Neural cell (in vitro differentiated cells): Measurements from ENCODE around the gene SLC36A3. TPM values are rescaled to one million over a fixed set of nuclear protein-coding genes. Genes with fewer than 3 reads are reported as not detected.
A peak's percentile ranks its signal among the peaks of the same experiment; 100 is the strongest.

Source experiments
- H2AFZ ChIP-seq: fragments of 200-600, 300-800 bp; sonication (generic), shearing (Covaris generic); 2 replicates; pipeline ENCODE4 v1.6.0; 2014; ENCODE audit warnings: low read depth, mild to moderate bottlenecking, antibody characterized with exemption, low read length, moderate library complexity
- H3F3A ChIP-seq: fragments of 200-600 bp; shearing (Covaris generic); 2 replicates; pipeline ENCODE4 v1.6.1; 2016; ENCODE audit warnings: mild to moderate bottlenecking, moderate library complexity, mixed read lengths, antibody characterized with exemption, low read length; ENCODE audit not compliant: insufficient read depth, poor library complexity, severe bottlenecking
- H3K27ac ChIP-seq: fragments of 200-600, 300-800 bp; sonication (generic), shearing (Covaris generic); 2 replicates; pipeline ENCODE4 v1.5.1; 2014; ENCODE audit warnings: mild to moderate bottlenecking, low read length, moderate library complexity
- H3K27me3 ChIP-seq: fragments of 300-800, 200-600 bp; sonication (generic), shearing (Covaris generic); 2 replicates; pipeline ENCODE4 v1.6.0; 2014; ENCODE audit warnings: mild to moderate bottlenecking, low read depth, low read length, moderate library complexity; ENCODE audit not compliant: insufficient read depth
- H3K36me3 ChIP-seq: fragments of 300-800, 200-600 bp; sonication (generic), shearing (Covaris generic); 2 replicates; pipeline ENCODE4 v1.5.1; 2014; ENCODE audit warnings: mild to moderate bottlenecking, antibody characterized with exemption, low read length, moderate library complexity; ENCODE audit not compliant: insufficient read depth
- H3K4me2 ChIP-seq: fragments of 300-800, 200-600 bp; sonication (generic), shearing (Covaris generic); 2 replicates; pipeline ENCODE4 v1.6.0; 2014; ENCODE audit warnings: mild to moderate bottlenecking, low read length
- H3K4me3 ChIP-seq: fragments of 300-800, 200-600 bp; sonication (generic), shearing (Covaris generic); 2 replicates; pipeline ENCODE4 v1.5.1; 2014; ENCODE audit warnings: mild to moderate bottlenecking, low read length, moderate library complexity
- H3K79me2 ChIP-seq: fragments of 200-600 bp; shearing (Covaris generic); replicated peaks from 2 replicates; pipeline ENCODE4 v1.6.0; 2014; ENCODE audit warnings: mild to moderate bottlenecking, low read length, moderate library complexity; ENCODE audit not compliant: insufficient read depth
- H3K9ac ChIP-seq: fragments of 300-800, 200-600 bp; sonication (generic), shearing (Covaris generic); 2 replicates; pipeline ENCODE4 v1.6.1; 2016; ENCODE audit warnings: mild to moderate bottlenecking, low read length, mixed read lengths
- H3K9me2 ChIP-seq: fragments of 200-600 bp; shearing (Covaris generic); 2 replicates; pipeline ENCODE4 v1.6.1; 2016; ENCODE audit warnings: mild to moderate bottlenecking, low read length, mixed read lengths; ENCODE audit not compliant: insufficient read depth
- H3K9me3 ChIP-seq: fragments of 200-600, 300-800 bp; sonication (generic), shearing (Covaris generic); 2 replicates; pipeline ENCODE4 v1.6.1; 2016; ENCODE audit warnings: mild to moderate bottlenecking, mixed run types, low read length, moderate library complexity, mixed read lengths
- H4K20me1 ChIP-seq: fragments of 200-600 bp; shearing (Covaris generic); 2 replicates; pipeline ENCODE4 v1.6.1; 2016; ENCODE audit warnings: mild to moderate bottlenecking, mixed run types; ENCODE audit not compliant: insufficient read depth
- CTCF ChIP-seq: fragments of 450-650 bp; IDR thresholded peaks from 2 replicates; pipeline ENCODE4 v1.5.1; 2014; ENCODE audit warnings: antibody characterized with exemption, mild to moderate bottlenecking, moderate library complexity; ENCODE audit not compliant: poor library complexity, severe bottlenecking
- EP300 ChIP-seq: fragments of 450-650 bp; conservative IDR thresholded peaks from 2 replicates; pipeline ENCODE4 v1.6.1; 2014; ENCODE audit warnings: antibody characterized with exemption, mild to moderate bottlenecking, moderate library complexity; ENCODE audit not compliant: poor library complexity, severe bottlenecking
- EZH2 ChIP-seq: fragments of 200-600, 300-800 bp; shearing (Covaris generic), sonication (generic); IDR thresholded peaks from 2 replicates; pipeline ENCODE4 v1.6.1; 2014; ENCODE audit warnings: antibody characterized with exemption, low read length, borderline replicate concordance, mild to moderate bottlenecking; ENCODE audit not compliant: insufficient read depth, poor library complexity, severe bottlenecking
- POLR2AphosphoS5 ChIP-seq: IDR thresholded peaks from 2 replicates; pipeline ENCODE4 v1.6.1; 2012
- RAD21 ChIP-seq: fragments of 450-650 bp; conservative IDR thresholded peaks from 2 replicates; pipeline ENCODE4 v1.6.1; 2014; ENCODE audit warnings: antibody characterized with exemption, mild to moderate bottlenecking, moderate library complexity
- REST ChIP-seq: IDR thresholded peaks from 2 replicates; pipeline ENCODE4 v1.6.1; 2012; ENCODE audit warnings: borderline replicate concordance
- SMC3 ChIP-seq: fragments of 450-650 bp; conservative IDR thresholded peaks from 2 replicates; pipeline ENCODE4 v1.6.1; 2014; ENCODE audit warnings: antibody characterized with exemption, mild to moderate bottlenecking, moderate library complexity; ENCODE audit not compliant: poor library complexity
- TAF1 ChIP-seq: IDR thresholded peaks from 2 replicates; pipeline ENCODE4 v1.6.1; 2012; ENCODE audit warnings: low read depth
- polyA plus RNA-seq: library from polyadenylated mRNA; depleted of rRNA; stranded (reverse); fragments of >200 nt; gene quantifications from 2 replicates; pipeline ENCODE4 v1.2.3, GENCODE V29; 2014

Gene SLC36A3
- polyA plus RNA-seq, 1 donor from 2014 or later = not detected

- Histone ChIP-seq H3K27me3 (no peaks in the 10 kb centered on the region), H4K20me1 (no peaks in the 10 kb centered on the region), H3K79me2 (no peaks in the 10 kb centered on the region), H3K4me2 (no peak overlapping the region), H3K36me3 (no peaks in the 10 kb centered on the region), H3K4me3 (no peak overlapping the region), H3K27ac (no peak overlapping the region), H2AFZ (no peak overlapping the region), H3K9me2 (no peaks in the 10 kb centered on the region), H3K9ac (no peak overlapping the region), H3K9me3 (no peaks in the 10 kb centered on the region), H3F3A (no peaks in the 10 kb centered on the region)
- TF ChIP-seq SMC3 (peak; percentile 43), RAD21 (peak; percentile 47), EP300 (no peak), EZH2 (no peak), CTCF (peak; percentile 57), TAF1 (no peak)
Observed at GRCh38 chr5:151315998-151316597, 12.5 kb upstream of the SLC36A3 start.

- Histone ChIP-seq H3K9ac (no peak overlapping the region), H3K36me3 (no peaks in the 10 kb centered on the region), H2AFZ (no peak overlapping the region), H3K79me2 (no peaks in the 10 kb centered on the region), H4K20me1 (no peaks in the 10 kb centered on the region), H3K27me3 (no peaks in the 10 kb centered on the region), H3F3A (no peaks in the 10 kb centered on the region), H3K4me3 (no peak overlapping the region), H3K9me3 (no peaks in the 10 kb centered on the region), H3K27ac (no peak overlapping the region), H3K4me2 (no peak overlapping the region), H3K9me2 (no peaks in the 10 kb centered on the region)
- TF ChIP-seq RAD21 = no peak
- TF ChIP-seq EZH2 = no peak
- TF ChIP-seq SMC3 = no peak
- no peak for TF ChIP-seq POLR2AphosphoS5
- no peak for TF ChIP-seq CTCF
- TF ChIP-seq REST = no peak
- TF ChIP-seq EP300 = no peak
Observed at GRCh38 chr5:151313357-151313756, 9.8 kb upstream of the SLC36A3 start.
